SKM-1 treated with dmso at 0.1 percent for 144 hours (cell line): ENCODE data around the gene BCAP31.

Experiments used
- DNase-seq: peaks from one replicate; lab custom pipeline; 2025; ENCODE audit not compliant: unreplicated experiment; lab: John Stamatoyannopoulos, UW

Gene BCAP31

DNA sequence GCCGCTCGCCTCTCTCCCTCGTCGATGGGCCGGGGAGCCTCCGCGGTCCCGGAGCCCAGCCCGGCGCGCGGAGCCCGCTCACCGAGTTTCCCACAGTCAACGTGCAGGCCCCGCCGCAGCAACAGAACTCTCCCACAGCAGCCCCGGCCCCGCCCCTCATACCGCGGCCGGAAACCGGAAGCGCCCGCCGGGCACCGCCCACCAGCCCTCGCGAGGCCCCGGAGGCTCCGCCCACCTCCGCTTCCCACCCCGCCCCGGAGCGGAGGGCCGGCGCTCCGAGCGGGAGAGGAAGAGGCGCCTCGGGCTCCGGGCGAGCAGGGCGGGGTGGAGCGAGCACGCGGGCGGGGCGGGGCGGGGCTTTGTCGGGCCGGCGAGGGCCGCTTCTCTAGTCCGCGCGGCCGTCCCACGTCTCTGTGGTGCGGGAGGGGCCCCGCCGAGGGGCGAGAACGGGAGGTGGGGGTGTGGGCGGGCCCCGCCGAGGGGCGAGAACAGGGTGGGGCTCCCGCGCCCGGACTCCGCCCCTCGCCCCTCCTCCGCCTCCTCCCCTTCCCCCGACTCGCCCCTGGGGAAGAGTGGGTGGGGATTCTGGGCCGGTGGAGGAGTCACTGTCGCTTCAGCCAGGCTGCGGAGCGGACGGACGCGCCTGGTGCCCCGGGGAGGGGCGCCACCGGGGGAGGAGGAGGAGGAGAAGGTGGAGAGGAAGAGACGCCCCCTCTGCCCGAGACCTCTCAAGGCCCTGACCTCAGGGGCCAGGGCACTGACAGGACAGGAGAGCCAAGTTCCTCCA, at the start of gene BCAP31, which contains the start of gene ABCD1:
Gene BCAP31 (minus strand): TSS at position 136 of the 787 bp plus-strand sequence. CDS start 1,143 bp downstream, outside the sequence.
Gene ABCD1 (plus strand): TSS at position 605 of the 787 bp plus-strand sequence. CDS start 411 bp downstream, outside the sequence.
- DNase-seq, result peak; percentile 82

DNA sequence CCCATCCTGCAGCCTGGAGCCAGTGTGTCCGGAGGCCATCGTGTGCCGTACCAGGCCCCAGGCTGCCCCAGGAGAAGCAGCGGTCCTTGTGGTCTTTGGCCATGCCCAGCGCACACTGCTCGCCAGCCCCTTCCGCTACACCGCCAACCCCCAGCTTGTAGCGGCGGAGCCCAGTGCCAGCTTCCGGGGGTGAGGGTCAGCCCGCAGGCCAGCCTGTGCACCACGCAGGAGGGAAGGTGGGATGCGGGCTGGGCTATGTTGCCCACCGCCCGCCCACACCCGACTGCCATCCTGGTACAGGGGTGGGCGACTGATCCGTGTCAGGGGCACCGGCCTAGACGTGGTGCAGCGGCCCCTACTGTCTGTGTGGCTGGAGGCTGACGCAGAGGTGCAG, 49.0 kb upstream of the BCAP31 start:
- no peak for DNase-seq

DNA sequence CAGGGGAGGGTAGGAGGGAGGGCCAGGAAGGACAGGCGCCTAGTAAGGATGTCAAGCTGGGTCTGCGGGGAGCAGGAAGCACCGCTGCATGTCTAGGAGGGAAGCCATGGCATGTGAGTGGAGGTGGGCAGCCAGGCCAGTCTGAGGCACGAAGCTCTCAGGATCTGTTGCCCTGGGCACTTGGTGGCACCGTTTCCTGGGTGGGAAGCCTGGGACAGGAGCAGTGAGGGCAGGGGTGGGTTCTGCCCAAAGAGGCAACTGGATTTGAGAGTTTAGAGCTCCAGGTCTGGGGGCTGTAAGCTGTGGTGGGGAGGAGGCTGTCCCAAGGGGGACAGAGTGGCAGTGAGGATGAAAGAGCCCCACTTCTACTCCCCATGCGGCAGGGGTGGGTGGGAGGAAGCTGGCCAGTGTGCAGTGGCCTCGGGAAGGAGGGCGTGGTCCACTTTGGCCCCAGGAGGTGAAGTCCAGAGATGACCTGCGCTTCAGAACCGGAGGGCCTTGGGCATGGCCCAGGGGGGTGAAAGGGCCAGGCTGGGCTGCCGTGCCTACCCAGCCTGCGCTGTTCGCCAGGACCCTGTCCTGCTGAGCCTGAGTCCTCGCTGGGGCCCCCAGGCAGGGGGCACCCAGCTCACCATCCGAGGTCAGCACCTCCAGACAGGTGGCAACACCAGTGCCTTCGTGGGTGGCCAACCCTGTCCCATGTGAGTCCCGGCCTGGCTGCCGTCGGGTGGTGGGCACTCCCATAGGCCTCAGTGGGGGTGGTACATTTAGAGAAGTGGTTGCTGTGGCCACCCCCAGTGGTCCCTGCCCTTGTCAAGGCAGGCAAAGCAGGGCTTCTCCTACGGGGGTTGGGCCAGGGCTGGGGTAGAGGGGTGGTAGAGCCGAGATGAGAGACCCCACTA, 48.4 kb upstream of the BCAP31 start:
- DNase-seq, result no peak

DNA sequence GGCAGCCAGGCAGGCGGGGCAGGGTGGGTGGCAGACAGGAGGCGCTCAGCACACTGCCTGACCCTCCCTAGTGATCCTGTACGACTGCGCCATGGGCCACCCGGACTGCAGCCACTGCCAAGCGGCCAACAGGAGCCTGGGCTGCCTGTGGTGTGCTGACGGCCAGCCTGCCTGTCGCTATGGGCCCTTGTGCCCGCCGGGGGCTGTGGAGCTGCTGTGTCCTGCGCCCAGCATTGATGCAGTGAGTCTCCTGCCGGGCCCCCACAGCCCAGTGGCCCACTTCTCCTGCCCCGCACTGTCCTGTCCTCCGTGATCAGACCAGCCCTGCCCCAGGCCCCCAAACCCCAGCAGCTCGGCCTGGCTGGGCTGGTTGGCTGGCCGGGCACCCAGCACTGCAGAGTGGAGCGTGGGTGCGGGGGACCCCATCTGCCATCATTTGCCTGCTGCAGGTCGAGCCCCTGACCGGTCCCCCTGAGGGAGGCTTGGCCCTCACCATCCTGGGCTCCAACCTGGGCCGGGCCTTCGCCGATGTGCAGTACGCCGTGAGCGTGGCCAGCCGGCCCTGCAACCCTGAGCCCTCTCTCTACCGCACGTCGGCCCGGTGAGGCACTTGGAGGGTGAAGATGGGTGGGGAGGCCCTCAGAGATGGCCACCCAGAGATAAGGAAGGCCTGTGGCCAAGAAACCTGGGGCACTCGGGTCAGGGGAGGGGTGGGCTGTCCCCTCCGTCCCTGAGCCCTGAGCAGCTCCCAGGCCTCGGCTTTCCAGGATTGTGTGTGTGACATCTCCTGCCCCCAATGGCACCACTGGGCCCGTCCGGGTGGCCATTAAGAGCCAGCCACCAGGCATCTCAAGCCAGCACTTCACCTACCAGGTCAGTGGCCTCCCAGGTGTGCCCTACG, 47.5 kb upstream of the BCAP31 start:
- DNase-seq, result no peak

DNA sequence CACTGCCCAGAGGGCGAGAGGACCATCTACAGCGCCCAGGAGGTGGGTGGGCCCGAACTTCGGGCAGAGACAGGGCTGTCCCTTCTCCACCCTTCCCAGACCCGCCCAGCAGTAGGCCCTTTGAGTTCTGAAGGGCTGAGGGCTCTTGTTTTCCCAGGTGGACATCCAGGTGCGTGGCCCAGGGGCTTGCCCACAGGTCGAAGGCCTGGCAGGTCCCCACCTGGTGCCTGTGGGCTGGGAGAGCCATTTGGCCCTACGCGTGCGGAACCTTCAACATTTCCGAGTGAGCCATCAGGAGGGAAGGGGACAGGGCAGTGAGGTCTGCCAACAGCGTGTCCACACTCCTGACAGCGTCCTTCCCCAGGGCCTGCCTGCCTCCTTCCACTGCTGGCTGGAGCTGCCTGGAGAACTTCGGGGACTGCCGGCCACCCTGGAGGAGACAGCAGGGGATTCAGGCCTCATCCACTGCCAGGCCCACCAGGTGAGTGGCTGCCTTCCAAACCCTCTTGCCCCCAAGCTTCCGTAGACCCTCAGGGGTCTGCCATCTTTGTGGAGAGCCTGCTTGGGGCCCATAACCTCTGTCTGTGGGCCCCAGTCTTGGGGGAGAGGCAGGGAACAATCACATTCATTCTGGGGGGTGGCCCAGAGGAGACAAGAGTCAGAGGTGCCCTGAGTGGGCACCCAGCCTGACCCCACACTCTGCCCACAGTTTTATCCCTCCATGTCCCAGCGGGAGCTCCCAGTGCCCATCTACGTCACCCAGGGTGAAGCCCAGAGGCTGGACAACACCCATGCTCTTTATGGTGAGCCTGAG, 46.6 kb upstream of the BCAP31 start:
- no peak for DNase-seq

DNA sequence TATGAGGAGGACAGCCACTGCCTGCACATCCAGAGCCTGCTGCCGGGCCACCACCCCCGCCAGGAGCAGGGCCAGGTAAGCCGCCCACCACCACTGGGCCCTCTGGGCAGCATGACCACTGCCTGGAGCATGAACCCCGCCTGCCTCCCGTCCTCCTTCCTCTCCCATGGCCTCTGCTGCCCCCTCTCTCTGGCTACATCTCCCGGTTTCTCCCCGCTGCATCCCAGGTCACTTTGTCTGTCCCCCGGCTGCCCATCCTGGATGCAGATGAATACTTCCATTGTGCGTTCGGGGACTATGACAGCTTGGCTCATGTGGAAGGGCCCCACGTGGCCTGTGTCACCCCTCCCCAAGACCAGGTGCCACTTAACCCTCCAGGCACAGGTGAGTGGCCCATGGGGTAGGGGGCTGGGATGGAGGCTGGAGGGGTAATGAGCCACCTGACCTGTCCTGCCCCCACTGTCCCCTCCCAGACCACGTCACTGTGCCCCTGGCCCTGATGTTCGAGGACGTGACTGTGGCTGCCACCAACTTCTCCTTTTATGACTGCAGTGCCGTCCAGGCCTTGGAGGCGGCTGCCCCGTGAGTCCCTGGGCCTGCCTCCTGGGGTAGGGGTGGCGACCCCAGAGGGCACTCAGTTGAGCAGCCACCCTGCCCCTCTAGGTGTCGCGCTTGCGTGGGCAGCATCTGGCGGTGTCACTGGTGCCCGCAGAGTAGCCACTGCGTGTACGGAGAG, 45.8 kb upstream of the BCAP31 start:
- DNase-seq, result no peak

DNA sequence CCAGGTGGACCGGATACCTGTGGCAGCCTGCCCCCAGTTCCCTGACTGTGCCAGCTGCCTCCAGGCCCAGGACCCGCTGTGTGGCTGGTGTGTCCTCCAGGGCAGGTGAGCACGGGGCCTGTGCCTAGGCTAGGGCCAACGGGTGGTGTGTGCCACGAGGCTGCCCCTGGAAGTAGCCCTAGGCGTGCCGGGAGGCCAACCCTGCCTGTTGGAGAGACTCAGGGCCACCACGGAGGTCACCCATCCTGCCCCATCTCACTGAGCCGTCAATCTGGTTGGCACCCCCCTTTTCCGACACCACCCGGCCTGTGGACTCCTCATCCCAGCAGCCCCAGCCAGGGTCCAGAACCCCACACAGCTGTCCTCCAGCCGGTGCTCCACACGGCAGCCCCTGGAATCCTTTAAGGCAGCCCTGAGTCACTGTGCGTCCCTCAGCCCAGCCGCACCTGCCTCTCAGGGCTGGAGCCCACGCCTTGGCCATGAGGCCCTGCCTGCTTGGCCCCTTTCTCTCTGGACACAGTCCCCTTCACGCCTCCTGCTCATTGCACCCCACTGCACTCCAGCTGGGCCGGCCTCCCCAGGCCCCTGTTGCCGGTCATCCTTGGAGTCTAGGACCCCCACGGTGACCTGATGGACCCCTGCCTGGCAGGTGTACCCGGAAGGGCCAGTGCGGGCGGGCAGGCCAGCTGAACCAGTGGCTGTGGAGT, 45.1 kb upstream of the BCAP31 start:
- no peak for DNase-seq

DNA sequence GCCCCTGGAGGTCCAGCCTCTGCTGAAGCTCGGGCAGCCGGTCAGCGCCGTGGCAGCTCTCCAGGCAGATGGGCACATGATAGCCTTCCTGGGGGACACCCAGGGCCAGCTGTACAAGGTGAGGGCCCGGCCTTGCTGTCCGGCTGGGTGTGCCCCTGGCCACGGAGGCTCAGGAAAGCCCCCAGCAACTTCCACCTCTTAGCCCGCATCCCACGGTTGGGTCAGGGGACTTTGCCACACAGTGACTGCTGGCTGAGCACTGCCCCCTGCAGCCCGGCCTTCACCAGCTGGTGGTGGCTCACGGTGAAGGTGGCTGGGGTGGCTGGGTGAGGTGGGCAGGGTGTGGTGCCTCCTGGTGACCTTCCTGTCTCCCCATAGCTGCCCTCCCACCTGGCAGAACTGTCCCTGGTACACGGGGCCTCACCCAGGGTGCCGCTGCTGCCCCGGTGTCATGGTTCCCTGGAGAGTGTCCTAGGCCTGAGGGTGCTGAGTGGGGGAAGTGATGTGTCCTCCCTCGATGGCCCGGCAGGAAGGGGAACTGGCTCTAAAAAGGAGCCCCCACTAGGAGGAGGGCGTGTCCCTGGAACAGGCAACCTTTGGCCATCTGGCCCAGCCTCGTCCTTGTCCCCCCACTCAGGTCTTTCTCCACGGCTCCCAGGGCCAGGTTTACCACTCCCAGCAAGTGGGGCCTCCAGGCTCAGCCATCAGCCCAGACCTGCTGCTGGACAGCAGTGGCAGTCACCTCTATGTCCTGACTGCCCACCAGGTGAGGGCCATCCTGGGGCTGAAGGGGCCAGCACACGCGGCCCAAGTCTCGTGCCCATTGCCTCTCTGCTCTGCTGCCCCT, 44.3 kb upstream of the BCAP31 start:
- no peak for DNase-seq

DNA sequence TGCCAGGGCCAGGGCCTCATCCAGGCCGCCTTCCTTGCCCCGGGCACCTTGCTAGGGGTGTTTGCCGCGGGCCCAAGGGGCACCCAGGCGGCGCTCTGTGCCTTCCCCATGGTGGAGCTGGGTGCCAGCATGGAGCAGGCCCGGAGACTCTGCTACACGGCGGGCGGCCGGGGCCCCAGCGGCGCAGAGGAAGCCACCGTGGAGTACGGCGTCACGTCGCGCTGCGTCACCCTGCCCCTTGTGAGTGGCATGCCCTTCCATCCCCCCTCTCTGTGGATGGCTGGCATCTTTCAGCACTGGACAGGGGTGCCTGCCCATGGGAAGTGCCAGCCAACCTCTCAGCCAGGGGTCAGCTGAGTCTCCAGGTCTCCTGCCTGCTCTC, 43.5 kb upstream of the BCAP31 start:
- no peak for DNase-seq

DNA sequence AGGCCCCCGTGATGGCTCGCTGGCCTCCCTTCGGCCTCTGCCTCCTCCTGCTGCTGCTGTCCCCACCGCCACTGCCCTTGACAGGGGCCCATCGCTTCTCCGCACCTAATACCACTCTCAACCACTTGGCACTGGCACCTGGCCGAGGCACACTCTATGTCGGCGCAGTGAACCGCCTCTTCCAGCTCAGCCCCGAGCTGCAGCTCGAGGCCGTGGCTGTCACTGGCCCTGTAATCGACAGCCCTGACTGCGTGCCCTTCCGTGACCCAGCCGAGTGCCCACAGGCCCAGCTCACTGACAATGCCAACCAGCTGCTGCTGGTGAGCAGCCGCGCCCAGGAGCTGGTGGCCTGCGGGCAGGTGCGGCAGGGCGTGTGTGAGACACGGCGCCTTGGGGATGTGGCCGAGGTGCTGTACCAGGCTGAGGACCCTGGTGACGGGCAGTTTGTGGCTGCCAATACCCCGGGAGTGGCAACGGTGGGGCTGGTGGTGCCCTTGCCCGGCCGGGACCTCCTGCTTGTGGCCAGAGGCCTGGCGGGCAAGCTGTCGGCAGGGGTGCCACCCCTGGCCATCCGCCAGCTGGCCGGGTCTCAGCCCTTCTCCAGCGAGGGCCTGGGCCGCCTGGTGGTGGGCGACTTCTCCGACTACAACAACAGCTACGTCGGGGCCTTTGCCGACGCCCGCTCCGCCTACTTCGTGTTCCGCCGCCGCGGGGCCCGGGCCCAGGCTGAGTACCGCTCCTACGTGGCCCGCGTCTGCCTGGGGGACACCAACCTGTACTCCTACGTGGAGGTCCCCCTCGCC, 42.9 kb upstream of the BCAP31 start:
- no peak for DNase-seq

DNA sequence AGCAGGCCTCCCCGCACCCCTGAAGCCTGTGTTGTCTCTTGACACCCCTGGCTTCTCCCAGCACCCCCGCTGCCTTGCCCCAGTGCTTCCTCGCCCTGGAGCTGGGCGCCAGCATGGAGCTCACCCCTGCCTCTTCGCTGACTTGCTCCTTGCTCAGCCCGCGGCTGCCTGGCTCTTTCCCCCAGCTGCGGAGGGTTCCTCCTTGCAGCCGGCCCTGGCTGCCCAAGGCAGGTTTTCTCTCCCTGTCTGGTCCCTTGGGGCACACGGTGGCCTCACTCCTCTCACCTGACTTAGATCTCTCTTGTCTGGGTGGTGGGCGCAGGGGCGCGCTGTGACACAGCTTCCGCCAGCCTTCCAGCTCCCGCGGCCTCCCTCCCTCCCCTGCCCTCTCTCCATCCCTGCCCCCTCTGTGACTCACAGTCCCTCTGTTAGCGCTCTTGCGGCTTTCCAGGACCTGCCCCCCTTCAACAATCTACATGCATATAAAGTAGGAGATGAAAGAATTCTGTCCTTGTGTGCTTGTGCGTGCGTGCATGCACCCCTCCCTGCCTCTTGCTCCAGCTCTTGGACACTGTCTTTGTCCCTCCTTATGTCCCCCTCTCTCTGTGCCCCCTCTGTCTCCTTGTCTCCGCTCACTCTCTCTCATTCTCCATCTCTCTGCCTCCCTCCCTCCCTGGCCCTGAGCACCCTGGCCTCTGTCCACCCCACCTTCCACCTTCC, 42.1 kb upstream of the BCAP31 start:
- no peak for DNase-seq

DNA sequence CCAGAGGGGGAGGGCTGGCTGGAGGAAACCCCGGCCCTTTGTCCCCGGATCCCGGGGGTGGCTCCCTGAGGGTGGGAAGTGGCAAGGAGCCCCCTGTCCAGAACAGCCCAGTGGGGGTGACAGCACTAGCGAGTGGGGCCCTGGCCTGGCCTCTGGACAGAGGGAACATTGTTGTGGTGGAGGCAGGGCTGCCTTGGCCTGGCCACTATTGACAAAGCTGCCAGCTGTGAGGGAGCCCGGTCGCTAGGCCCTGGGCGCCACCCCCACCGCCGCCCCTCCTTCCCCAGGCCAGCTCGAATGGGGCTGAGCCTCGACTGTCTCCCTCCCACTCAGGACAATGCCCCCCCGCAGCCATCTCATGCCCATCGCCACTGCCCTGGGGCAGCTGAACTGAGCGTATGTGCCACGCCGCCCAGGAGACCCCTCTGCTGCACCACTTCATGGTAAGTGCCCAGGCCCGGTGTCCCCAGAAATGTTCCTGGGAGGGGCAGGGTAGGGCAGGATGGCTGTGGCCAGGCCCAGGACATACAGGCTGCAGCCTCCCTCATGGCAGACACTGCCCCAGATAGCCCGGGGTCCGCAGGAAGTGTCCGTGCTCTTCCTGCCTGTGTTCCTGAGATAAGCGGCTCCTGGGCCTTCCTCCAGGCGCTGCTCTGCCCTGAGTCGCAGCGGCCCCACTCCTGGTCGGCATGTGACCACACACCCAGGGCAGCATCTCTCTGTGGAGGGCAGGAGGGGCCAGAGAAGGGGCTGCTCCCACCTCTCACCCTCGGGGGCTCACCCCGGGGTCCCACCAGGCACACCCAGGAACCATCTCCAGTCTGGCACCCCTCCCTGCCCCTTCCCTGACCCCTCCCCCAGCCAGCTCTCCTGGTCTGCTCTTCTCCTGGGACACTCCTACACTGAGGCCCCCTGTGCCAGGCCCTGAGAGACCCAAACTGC, 41.2 kb upstream of the BCAP31 start:
- no peak for DNase-seq

DNA sequence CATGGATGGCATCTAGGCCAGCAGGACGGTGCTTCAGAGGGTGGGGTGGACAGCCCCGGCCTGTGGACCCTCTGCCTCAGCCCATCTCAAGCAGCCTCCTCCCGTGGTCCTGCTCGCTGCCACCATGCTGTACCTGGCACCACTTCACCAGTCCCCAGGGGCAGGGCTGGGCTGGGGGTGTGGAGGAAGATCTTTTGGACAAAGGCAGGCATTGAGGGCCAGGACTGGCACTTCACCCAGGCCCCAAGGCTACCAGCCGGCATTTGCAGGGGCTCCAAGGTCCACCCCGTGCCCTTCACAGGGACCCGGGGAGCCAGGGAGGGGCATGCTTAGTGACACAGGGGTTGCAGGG, 40.6 kb upstream of the BCAP31 start:
- no peak for DNase-seq

DNA sequence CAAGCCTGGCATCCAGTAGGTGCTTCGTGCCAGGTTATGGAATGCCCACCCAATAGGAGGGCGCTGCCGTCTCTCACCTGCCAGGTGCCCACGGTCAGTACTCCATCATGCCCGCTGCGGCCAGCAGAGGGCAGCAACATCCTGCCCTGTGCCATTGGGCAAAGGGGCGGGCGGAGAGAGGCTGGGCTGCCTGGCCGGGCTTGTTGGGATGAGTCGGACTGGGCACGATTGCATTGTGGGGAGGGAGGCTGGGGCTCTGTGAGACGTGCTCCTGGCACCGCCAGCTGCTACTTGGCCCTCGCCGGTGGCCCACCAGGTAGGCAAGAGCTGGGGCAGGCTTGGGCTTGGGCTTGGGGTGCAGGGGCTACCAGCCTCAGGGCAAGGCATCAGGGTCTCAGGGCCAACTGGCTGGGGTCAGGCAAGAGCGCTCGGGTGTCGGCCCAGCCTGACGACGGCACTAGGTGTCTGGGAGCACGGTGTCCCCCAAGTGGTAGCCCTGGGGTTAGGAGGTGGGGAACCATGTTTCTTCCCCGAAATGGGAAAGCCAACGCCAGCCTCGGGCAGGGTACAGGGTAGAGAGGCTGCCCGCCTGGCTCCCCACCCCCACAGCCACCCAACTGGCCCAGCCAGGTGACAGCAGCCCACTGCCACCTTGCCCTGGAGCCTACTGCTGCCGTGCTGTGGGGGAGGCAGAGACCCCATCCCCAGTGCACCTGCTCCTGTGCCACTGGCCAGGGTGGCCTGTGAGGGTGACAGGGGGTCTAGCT, 40.0 kb upstream of the BCAP31 start, which contains the start of gene PLXNB3:
Gene PLXNB3 (plus strand): TSS at position 261 of the 767 bp plus-strand sequence. CDS start 1,287 bp downstream, outside the sequence.
- DNase-seq, result peak; percentile 36
